ENCODE results near the gene SF1.
A peak's percentile ranks its signal among the peaks of the same experiment; 100 is the strongest.
"Not testable (repeated sequence)": the region's sequence is repeated elsewhere in the genome, so short reads cannot be mapped to it uniquely, and the experiment has no call there.

Gene SF1, protein sequence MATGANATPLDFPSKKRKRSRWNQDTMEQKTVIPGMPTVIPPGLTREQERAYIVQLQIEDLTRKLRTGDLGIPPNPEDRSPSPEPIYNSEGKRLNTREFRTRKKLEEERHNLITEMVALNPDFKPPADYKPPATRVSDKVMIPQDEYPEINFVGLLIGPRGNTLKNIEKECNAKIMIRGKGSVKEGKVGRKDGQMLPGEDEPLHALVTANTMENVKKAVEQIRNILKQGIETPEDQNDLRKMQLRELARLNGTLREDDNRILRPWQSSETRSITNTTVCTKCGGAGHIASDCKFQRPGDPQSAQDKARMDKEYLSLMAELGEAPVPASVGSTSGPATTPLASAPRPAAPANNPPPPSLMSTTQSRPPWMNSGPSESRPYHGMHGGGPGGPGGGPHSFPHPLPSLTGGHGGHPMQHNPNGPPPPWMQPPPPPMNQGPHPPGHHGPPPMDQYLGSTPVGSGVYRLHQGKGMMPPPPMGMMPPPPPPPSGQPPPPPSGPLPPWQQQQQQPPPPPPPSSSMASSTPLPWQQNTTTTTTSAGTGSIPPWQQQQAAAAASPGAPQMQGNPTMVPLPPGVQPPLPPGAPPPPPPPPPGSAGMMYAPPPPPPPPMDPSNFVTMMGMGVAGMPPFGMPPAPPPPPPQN

GRCh38 chr11:64778473-64779298 lies at the start of gene SF1:
Gene SF1 (minus strand): TSS chr11:64778542. CDS start chr11:64778392, 150 bp downstream.
- DNase-seq (ENCODE audit: low read depth in 2 of 2) = peak; percentile 100

- no peak for DNase-seq (ENCODE audit: low read depth in 2 of 2)
Observed at GRCh38 chr11:64827451-64827839, 49.1 kb upstream of the SF1 start.

GRCh38 chr11:64826578-64827450 lies 48.5 kb upstream of the SF1 start:
- no peak for DNase-seq (ENCODE audit: low read depth in 2 of 2)

GRCh38 chr11:64826062-64826461 lies 47.7 kb upstream of the SF1 start:
- DNase-seq (ENCODE audit: low read depth in 2 of 2) = no peak

DNA sequence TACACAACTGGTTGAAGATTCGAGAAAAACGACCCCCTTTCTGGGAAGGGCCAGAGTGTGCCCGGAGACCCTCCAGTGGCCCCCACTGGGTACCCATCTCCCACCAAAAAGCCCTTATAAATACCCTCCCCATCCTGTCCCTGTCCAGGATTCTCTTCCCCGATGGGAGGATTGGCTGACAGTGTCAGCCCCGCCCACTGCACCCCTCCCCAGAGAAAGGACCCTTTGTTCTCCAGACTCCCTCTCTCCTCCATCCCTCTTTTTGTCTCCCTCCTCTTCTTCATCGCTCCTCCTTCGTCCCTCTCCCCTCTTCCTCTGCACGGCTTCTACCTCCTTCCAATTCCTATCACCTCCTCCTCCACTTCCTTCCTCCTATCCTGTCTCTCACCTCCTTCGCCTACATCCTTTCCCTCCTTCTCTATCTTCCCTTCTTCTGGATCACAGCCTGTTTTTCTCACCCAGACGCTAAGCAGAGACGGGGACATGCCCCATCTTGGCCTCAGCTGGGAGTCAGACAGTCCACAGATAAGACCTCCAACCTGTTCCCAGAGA lies 45.3 kb upstream of the SF1 start:
- DNase-seq (ENCODE audit: low read depth in 2 of 2) = no peak

- DNase-seq (ENCODE audit: low read depth in 2 of 2) = no peak
Observed at GRCh38 chr11:64817476-64817875, 39.1 kb upstream of the SF1 start.

- not testable (repeated sequence) for DNase-seq (ENCODE audit: low read depth in 2 of 2)
Observed at GRCh38 chr11:64815433-64815832, 37.1 kb upstream of the SF1 start.

GRCh38 chr11:64814712-64815187 lies 36.4 kb upstream of the SF1 start:
- DNase-seq (ENCODE audit: low read depth in 2 of 2) = no peak

DNA sequence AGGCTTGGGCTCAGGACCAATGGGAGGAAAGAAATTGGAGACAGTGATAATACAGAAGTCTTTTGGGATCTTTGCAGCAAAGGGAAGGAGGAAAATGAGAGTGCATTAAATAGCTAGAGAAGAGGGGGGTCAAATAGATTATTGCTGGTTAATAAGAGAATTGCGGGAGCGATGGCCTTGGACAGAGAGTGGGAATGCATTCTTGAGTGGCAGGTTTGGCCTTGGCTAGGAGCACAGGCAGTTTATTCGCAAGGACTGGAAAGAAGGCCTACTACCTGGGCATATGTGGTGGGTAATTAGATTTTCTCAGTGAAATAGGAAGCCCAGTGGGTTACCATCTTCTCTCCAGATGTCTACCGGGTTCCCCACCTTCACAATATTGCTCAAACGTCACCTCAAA lies 35.5 kb upstream of the SF1 start:
- DNase-seq (ENCODE audit: low read depth in 2 of 2) = no peak

- no peak for DNase-seq (ENCODE audit: low read depth in 2 of 2)
Observed at GRCh38 chr11:64810891-64811272, 32.5 kb upstream of the SF1 start.

GRCh38 chr11:64810271-64810890 lies 32.0 kb upstream of the SF1 start, which contains the start of gene MEN1:
Gene MEN1 (minus strand): TSS chr11:64810551. CDS start chr11:64810109, 442 bp downstream.
- peak; percentile 83 to 84 for DNase-seq (ENCODE audit: low read depth in 2 of 2)

DNA sequence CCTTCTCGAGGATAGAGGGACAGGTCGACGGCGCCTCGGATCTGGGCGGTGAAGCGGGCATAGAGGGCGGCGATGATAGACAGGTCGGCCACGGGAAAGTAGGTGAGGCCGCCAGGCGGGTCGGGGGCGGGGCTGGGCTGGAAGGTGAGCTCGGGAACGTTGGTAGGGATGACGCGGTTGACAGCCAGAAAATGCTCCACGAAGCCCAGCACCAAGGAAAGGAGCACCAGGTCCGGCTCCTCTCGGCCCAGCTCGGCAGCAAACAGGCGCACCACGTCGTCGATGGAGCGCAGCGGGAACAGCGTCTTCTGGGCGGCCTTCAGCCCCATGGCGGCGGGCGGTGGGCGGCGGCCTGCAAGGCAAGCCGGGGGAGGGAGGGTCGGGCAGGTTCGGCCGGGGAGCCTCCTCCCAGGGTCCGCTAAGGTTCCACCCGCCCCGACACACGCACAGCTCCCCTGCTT lies 31.5 kb upstream of the SF1 start:
- DNase-seq (ENCODE audit: low read depth in 2 of 2) = no peak

GRCh38 chr11:64805481-64805880 lies 27.1 kb upstream of the SF1 start:
- DNase-seq (ENCODE audit: low read depth in 2 of 2) = no peak

DNA sequence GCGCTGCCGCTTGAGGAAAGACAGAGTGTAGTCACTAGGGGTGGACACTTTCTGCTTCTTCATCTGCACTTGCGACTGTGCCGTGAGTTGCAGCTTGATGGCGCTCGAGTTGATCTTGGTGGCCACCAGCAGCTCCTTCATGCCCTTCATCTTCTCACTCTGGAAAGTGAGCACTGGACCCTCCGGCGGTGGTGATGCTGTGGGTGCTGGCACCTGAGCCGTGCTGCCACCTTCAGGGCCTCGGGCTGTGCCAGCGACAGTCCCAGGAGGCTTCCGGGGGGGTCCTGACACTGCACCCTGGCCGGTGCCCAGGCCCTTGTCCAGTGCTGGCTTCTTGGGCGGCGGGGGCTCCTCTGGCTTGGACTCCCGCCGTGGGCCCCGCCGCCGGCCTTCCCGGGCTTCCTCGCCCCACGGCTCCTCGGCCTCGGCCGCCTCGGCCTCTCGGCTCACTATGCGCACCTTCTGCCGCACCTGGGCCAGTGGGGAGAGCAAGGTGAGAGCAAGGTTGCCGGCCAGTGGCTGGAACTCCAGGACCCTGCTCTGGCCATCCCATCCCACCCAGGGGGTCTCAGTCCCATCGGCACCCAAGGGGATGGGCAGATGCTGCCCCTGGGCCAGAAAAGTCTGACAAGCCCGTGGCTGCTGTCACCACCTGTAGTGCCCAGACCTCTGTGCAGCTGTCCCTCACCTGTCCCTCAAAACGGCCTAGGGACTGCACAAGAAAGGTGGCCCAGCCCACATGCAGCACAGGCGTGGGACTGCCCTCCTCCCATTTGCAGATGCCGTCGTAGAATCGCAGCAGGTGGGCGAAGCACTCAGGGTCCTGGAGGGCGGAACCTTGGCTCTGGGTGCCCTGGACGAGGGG lies 26.2 kb upstream of the SF1 start:
- no peak for DNase-seq (ENCODE audit: low read depth in 2 of 2)

GRCh38 chr11:64803846-64804345 lies 25.6 kb upstream of the SF1 start:
- no peak for DNase-seq (ENCODE audit: low read depth in 2 of 2)

GRCh38 chr11:64803158-64803845 lies 25.0 kb upstream of the SF1 start, which contains the start of gene MAP4K2:
Gene MAP4K2 (minus strand): TSS chr11:64803214. CDS start chr11:64803149, 65 bp downstream.
- DNase-seq (ENCODE audit: low read depth in 2 of 2) = peak; percentile 40 to 58

- no peak for DNase-seq (ENCODE audit: low read depth in 2 of 2)
Observed at GRCh38 chr11:64802370-64803157, 24.2 kb upstream of the SF1 start.

Measured in fibroblast of skin of left biceps (primary cell).